WI38 (cell line): Measurements from ENCODE around the gene CASQ1.

ENCODE experiments used
- H3K4me3 ChIP-seq: 2 replicates; pipeline ENCODE4 v1.5.1; 2011; ENCODE audit warnings: low read depth, mild to moderate bottlenecking, control low read depth, low read length
- TF ChIP-seq, protein P1 (sequence below): IDR thresholded peaks from 2 replicates; pipeline ENCODE4 v1.5.1; 2012; ENCODE audit warnings: low read depth, mild to moderate bottlenecking, control low read depth, low read length

The CASQ1 gene

DNA sequence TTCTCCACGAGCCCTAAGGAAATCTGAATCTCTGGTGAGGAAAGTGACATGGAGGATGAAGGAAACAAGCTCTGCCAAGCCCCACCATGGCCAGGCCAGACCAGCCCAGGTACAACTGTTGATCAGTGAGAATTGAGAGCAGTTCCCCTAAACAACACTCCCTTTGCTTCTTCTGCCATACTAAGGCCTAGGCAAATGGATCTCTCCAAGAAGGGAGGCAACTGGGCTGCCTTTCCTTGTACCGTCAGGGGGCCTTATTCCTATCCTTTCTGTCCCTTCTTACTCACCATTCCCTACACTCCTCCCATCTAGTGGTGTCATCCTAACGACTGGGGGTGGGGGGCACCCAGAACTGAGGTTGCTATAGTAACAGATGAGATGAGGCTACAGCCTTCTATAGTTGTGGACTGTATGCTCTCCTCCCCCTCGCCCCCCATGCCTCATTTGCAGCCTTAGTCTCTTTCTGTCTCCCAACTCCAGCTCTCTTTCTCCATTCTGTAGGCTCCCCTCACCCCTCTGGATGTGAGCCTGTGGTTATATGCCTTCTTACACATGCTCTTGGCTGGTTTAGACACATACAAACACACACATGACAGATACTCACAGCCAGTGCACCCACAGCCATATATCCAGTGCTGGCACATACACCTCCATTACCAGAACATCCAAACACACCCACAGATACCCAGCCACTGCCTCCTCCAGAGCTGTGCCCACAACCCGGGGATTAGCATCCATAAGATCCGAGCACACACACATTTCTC, 18.4 kb downstream of the CASQ1 start:
- TF ChIP-seq, protein P1, sequence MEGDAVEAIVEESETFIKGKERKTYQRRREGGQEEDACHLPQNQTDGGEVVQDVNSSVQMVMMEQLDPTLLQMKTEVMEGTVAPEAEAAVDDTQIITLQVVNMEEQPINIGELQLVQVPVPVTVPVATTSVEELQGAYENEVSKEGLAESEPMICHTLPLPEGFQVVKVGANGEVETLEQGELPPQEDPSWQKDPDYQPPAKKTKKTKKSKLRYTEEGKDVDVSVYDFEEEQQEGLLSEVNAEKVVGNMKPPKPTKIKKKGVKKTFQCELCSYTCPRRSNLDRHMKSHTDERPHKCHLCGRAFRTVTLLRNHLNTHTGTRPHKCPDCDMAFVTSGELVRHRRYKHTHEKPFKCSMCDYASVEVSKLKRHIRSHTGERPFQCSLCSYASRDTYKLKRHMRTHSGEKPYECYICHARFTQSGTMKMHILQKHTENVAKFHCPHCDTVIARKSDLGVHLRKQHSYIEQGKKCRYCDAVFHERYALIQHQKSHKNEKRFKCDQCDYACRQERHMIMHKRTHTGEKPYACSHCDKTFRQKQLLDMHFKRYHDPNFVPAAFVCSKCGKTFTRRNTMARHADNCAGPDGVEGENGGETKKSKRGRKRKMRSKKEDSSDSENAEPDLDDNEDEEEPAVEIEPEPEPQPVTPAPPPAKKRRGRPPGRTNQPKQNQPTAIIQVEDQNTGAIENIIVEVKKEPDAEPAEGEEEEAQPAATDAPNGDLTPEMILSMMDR: no peak
- peak overlapping the region; percentile 17; the same call in 1 of the 2 replicates for H3K4me3 ChIP-seq

DNA sequence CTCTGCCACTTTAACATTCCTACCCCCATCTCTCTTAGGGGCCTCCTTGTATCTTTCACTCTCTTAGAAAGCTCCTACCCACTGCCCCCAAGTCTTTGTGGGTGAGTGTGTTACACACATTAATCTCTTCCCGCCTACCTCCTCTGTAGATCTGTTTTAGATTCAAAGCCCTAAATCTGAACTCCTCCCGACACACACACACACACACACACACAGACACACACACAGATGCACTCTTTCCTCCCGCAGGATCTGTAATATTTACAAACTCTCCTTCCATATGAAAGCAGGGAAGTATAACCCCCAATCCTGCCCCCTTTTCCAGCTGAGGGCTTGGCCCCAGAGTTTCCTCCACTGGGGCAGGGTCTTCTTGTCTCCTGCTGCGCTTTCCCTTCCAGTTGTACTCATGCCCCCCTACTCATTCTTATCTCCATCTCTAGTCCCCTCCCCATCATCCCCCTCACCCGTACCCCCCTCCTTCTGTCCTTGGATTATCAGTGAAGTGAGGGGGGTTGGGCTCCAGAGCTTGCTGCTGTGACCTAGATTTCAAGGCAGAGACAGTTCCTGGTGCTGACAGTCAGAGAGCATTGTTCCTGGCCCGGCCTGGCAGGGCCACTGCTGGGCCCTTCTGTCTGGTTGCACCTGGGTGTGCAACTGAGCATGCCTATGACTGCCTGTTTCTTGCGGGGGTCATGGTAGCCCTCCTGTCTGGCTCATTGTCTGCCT, 19.1 kb downstream of the CASQ1 start:
- H3K4me3 ChIP-seq: no peak overlapping the region
- TF ChIP-seq, protein P1: no peak

DNA sequence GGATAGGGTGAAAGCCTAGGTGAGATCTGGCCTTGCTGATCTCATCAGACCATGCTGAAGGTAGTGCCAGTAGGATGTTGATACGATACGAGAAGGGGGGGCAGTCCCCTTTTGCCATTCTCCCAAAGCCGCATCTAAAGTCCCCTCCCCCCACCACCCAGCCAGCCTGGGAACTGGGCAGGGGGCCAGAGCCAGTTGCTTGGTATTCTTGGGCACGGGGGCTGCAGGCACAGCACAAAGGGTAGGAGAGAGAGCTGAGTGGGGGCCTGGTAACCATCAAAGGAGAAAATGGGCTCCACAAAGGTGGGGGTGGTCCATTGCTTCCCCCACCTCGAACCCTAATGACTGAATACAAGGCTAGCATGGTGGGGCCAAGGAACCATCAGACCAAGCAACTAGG, 20.2 kb downstream of the CASQ1 start:
- TF ChIP-seq, protein P1: no peak
- H3K4me3 ChIP-seq: no peak overlapping the region

DNA sequence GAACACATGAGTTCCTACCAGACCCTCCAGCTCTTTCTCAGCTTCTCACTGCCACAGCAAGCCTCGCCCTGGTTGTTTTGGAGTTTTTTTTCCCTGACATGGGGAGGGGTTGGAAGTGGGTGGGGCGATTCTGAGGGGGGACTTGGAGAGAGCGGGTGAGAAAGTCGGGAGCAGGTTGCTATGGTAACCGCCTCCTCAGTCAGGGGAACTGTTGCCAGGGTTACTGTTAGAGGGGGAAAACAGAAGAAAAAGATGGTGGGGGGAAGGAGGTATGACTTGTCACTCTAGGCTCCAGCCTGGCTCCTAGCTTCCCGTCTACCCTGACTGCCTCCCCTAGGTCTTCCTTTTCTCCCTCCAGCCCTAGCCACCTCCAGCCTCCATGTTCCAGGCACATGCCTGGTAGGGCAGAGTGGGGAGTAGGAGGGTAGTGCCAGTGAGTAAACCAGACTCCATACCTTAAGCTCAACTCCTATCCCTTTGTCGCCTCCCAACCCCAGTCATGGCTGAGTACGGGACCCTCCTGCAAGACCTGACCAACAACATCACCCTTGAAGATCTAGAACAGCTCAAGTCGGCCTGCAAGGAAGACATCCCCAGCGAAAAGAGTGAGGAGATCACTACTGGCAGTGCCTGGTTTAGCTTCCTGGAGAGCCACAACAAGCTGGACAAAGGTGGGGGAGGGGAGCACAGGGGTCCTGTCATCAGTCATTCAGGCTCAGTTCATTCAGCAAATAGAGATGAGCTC, 20.8 kb downstream of the CASQ1 start:
- TF ChIP-seq, protein P1: no peak
- no peak overlapping the region for H3K4me3 ChIP-seq

DNA sequence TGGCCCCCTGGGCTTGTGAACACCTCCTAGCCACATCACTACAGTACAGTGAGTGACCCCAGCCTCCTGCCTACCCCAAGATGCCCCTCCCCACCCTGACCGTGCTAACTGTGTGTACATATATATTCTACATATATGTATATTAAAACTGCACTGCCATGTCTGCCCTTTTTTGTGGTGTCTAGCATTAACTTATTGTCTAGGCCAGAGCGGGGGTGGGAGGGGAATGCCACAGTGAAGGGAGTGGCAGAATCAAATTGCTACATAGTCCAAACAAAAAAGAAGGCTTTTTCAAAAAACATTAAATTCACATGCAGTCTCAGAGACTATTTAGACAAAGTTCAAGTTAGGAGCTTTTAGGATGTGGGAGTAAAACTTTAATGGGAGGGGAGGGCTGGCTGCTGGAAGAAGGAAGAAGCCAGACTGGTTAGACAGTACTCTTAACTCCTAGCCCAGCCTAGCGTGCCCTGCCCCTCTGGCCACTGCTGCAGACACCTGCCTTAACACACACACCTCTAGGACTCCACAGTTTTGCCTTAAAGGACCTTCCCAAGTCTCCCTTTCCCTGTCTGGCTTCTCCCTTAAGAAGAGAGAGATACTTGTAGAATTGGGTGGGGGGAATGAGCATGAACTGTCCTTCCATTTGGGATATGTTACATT, 24.2 kb downstream of the CASQ1 start:
- H3K4me3 ChIP-seq: no peak overlapping the region
- TF ChIP-seq, protein P1: no peak

DNA sequence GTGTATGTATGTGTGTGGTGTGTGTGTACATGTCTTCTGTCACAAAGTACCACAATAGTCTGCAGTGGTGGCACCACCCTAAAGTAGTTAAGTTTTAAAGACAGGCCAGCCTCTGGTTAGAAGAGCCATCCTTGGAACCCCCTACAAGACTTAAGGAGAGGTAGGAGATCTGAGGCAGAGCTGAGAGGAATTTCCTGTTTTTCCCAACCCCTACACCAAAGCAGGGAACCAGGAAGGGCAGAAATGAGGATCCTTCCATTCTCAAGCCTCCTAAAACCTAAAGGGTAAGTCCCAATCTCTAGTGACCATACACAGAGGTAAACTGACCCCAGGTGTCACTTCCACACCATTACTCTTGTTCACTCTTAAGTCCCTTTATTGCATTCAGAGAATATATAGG, 25.9 kb downstream of the CASQ1 start:
- TF ChIP-seq, protein P1: no peak
- H3K4me3 ChIP-seq: no peak overlapping the region
